ENCODE measurements around the gene CASKIN1.

Gene CASKIN1

GRCh38 chr16:2173916-2174315 is 22.5 kb downstream of the CASKIN1 start:
- no peak for DNase-seq (ENCODE audit: low spot score)

DNA sequence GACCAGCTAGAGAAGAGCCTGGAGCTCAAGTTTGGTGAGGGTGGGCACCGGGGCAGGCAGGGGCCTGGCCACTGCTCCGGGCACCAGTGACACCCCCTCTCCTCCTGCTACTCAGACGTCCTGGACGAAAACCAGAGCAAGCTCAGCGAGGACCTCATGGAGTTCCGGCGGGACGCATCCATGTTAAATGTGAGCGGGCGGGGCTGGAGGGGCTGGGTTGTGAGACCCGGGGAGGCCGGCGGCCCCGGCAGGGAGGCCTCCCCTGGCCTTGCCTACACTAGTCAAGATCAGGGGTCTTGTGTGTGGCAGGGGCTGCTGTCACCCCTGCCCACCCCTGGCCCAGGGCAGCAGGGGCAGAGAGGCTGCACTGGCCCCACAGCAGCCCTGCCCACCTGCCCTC is 23.0 kb downstream of the CASKIN1 start:
- DNase-seq (ENCODE audit: low spot score) = no peak

GRCh38 chr16:2172688-2173335 is 23.6 kb downstream of the CASKIN1 start:
- DNase-seq (ENCODE audit: low spot score) = no peak

DNA sequence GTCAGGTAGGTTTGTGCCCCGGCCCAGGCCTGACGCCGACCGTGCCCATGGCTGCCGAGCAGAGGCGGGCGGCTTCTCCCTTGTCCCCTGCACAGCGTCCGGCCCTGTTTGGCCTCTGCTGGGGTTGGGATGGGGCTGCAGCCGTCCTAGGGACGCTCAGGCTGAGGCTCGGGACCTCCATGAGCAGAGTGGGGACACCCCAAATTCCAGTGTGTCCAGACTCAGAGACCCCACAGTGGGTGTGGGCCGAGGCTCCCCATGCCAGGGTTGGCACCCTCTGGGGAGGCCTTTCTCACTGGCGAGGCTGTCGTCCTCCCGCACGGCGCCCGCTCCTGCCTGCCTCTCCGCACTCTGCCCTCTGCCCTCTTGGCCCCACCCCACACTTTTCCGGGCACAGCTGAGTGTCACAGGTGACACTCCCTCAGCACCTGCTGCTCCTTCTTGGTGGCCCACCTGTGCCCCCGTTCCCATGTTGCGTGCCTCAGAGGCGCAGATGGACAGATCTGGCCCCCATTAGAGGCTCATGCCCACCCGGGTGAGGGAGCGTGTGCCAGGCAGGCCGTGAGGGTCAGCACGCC is 24.7 kb downstream of the CASKIN1 start:
- no peak for DNase-seq (ENCODE audit: low spot score)

DNA sequence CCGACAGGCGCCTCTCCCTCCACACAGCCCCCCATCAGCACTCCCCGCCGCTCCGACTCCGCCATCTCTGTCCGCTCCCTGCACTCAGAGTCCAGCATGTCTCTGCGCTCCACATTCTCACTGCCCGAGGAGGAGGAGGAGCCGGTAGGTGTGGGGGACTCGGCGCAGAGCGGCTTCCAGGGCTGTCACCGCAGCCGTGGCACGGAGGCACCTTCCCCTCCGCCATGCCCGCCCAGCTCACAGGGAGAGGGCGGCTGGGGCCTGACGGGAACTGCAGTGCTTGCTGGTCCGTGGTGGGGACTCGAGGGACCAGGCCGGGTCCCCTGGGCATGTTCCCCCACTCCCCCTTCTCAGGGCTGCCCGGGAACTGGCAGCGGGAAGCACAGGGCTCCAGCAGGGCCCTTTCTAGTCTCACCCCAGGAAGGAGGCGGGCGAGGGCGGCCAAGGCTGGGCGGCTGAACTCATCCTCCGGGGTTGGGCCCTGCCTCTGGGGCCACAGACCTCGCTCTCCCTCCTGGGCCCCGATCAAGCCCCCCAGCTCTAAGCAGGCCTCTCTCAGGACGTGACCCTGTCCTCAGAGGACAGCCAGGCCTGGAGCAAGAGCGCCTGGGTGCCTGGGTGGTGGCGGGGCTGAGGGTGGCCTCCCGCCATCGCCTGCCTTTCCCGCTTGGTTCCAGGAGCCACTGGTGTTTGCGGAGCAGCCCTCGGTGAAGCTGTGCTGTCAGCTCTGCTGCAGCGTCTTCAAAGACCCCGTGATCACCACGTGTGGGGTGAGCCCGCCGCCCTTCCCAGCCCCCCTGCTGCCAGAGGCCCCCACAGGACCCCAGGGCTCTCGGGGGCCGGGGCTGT is 25.6 kb downstream of the CASKIN1 start:
- DNase-seq (ENCODE audit: low spot score) = no peak

GRCh38 chr16:2170080-2170479 is 26.3 kb downstream of the CASKIN1 start:
- DNase-seq (ENCODE audit: low spot score) = no peak

GRCh38 chr16:2167068-2167638 is 29.3 kb downstream of the CASKIN1 start:
- no peak for DNase-seq (ENCODE audit: low spot score)

GRCh38 chr16:2166263-2167067 is 29.9 kb downstream of the CASKIN1 start:
- DNase-seq (ENCODE audit: low spot score) = no peak

- DNase-seq (ENCODE audit: low spot score) = no peak
Measured at GRCh38 chr16:2165861-2166260, 30.5 kb downstream of the CASKIN1 start.

DNA sequence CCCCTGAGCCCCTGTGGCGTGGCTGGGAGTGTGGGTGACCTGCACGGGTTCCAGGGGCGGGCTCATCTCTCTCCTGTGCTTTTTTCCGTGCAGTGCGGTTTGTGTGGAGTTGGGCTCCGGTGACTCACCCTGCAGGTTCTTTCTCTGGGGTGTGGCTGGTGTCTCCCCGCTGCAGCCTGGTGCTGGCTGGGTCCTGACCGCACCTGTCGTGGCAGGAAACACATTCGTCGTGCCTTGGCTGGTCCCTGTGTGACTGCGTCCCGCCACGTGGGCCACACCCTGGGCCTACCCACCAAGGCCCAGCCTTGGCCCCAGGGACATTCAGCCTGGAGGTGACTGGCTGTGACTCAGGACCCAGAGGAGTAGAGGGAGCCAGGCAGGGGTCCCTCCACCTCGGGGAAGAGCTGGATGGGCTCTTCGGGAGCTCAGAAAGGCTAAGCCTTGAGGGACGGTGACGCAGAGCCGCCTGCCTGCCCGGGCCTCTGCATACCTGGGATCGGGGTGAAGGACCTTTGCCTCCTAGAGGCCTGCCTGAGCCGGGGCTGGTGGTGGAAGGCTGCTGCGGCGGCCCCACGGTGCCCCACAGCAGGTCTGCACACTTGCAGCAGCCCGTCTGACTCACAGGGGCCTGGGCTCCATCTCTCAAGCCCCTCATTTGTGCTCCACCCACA is 33.1 kb downstream of the CASKIN1 start:
- no peak for DNase-seq (ENCODE audit: low spot score)

- DNase-seq (ENCODE audit: low spot score) = no peak
Measured at GRCh38 chr16:2162676-2163118, 33.7 kb downstream of the CASKIN1 start.

- no peak for DNase-seq (ENCODE audit: low spot score)
Measured at GRCh38 chr16:2161911-2162310, 34.5 kb downstream of the CASKIN1 start.

- no peak for DNase-seq (ENCODE audit: low spot score)
Measured at GRCh38 chr16:2160915-2161551, 35.4 kb downstream of the CASKIN1 start.

GRCh38 chr16:2159175-2159838 is 37.1 kb downstream of the CASKIN1 start:
- no peak for DNase-seq (ENCODE audit: low spot score)

DNA sequence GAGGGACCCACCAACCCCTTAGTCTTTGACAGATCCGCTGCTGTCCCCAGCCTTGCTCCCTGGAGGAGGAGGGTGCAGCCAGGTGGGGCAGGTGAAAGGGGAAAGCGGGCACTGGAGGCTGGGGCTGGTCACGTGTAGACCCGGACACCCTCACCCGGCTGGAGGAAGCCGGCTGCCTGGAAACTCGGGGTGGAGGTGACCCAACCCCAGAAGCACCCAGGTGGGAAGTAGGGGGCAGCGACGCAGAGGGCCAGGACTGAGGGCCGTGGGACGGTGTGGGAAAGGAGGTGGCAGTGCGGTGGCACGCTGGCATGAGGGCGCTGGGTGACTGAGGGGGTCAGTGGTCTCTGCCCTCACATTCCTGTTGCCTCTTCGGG is 38.2 kb downstream of the CASKIN1 start:
- no peak for DNase-seq (ENCODE audit: low spot score)

- no peak for DNase-seq (ENCODE audit: low spot score)
Measured at GRCh38 chr16:2157480-2158261, 38.7 kb downstream of the CASKIN1 start.

- no peak for DNase-seq (ENCODE audit: low spot score)
Measured at GRCh38 chr16:2156849-2157224, 39.6 kb downstream of the CASKIN1 start.

GRCh38 chr16:2155977-2156848 is 40.2 kb downstream of the CASKIN1 start:
- no peak for DNase-seq (ENCODE audit: low spot score)

Data from ecto neural progenitor cell (in vitro differentiated cells).